Measurements from ENCODE around the gene ATG4B.

DNA sequence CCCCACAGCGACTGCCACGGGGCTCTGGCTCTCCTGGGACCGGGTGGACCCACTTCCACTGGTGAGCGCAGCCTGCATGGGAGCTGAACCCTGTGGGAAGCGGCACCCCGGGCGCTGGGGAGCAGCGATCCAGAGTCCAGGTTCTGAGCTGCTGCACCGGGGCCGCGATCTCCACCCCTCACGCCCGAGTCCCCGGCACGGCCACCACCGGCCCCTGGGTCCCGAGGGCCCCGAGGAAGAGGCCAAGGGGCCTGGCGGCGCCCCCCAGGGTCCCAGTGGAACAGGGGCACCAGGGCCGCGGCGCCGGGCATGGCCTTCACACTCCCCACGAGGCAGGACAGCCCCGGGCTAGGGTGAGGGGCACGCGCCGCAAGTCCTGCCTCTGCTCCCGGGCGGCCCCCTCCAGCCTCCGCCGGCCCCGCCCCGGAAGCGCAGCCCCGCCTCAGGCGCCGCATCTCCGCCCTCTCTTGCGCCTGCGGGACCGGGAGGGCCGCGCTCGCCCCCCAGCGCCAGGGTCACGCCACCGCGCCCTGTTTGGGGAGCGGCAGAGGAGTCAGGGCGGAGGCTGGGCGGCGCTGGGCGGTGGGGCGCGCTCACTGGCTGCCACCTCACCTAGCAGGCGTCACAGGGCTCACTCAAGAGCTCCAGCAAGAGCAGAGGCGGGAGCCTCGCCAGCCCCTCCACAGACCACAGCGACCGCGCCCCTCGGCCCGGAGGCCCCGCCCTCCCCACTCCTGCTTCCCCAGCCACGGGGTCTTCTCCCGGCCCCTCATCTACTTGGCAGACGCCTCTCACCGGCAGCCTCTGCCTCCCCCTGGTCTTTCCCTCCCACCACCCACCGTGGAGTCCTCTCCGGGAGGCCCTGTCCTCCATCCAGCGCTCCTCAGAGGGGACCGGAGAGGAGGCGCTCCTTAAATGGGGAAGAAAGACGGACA, 27.4 kb upstream of the ATG4B start:
- TF ChIP-seq POLR2A (IDR thresholded peaks at IDR 0.05; ENCODE audit: low read length) (no peak), GATA1 (IDR thresholded peaks at IDR 0.05; ENCODE audit: low read depth, low read length) (no peak)
